Fibroblast of mammary gland (primary cell): ENCODE data around the gene WIPF3.

Experiments used
- DNase-seq: peaks from one replicate; pipeline ENCODE4 v3.0.0-alpha.2; 2010; ENCODE audit warnings: low read depth
- H3K4me3 ChIP-seq: 2 replicates; pipeline ENCODE4 v1.5.1; 2011; ENCODE audit warnings: low read depth, mild to moderate bottlenecking, low read length, moderate library complexity; ENCODE audit not compliant: control insufficient read depth
- CTCF ChIP-seq: conservative IDR thresholded peaks from 2 replicates; pipeline ENCODE4 v1.5.1; 2011; ENCODE audit warnings: low read depth, low read length, inconsistent platforms; ENCODE audit not compliant: control insufficient read depth, insufficient read depth

WIPF3 gene

DNA sequence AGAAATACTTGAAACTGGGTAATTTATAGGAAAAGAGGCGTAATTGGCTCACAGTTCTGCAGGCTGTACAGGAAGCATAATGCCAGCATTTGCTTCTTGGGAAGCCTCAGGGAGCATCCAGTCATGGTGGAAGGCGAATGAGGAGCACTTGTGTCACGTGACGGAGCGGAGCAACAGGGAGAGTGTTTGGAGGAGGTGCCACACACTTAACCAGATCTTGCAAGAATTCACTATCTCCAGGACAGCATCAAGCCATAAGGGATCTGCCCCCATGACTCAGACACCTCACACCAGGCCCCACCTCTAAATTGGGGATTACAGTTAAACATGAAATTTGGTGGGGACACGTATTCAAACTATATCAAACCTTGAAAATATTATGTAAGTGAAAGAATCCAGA is 89.3 kb downstream of the WIPF3 start:
- DNase-seq = no peak
- H3K4me3 ChIP-seq = no peak overlapping the region
- no peak for TF ChIP-seq CTCF

- H3K4me3 ChIP-seq = no peak overlapping the region
- no peak for TF ChIP-seq CTCF
- no peak for DNase-seq
Observed at GRCh38 chr7:29896685-29897411, 90.5 kb downstream of the WIPF3 start.

DNA sequence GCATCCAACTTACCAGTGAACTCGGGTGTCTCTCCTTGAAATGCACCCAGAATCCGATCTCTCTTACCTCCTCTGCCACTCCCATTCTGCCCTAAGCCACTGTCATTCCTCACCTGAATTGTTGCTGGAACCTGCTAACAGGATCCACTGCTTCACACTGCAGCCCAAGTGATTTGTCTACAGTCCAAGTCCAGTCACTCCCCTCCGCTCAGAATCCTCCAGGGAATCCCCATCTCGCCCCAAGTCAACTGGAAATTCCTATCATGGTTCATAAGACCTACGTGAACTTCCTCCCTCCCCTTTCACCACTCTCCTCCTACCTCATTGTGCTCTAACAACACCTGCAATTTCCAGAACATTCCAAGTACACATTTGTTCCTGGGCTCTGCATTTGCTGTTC is 92.0 kb downstream of the WIPF3 start:
- H3K4me3 ChIP-seq = no peak overlapping the region
- no peak for TF ChIP-seq CTCF
- no peak for DNase-seq

DNA sequence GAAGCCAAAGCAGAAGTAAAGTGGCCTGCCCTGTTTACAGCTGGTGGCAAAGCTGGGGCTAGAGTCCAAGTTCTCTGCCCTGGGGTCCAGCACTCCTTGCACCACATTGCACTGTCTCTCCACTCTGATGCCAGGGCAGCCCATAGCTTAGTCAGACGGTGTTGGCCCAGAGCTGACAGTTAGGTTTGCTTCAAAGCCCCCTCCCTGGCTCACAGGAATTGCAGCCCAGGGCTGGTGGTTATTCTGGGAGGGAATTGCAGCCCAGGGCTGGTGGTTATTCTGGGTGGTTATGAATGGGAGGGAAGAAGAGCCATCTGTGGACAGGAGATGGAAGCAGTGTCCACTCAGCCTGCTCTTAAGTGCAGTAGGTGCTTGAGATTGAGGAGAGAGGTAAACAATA is 94.4 kb downstream of the WIPF3 start:
- TF ChIP-seq CTCF = no peak
- DNase-seq = no peak
- no peak overlapping the region for H3K4me3 ChIP-seq

DNA sequence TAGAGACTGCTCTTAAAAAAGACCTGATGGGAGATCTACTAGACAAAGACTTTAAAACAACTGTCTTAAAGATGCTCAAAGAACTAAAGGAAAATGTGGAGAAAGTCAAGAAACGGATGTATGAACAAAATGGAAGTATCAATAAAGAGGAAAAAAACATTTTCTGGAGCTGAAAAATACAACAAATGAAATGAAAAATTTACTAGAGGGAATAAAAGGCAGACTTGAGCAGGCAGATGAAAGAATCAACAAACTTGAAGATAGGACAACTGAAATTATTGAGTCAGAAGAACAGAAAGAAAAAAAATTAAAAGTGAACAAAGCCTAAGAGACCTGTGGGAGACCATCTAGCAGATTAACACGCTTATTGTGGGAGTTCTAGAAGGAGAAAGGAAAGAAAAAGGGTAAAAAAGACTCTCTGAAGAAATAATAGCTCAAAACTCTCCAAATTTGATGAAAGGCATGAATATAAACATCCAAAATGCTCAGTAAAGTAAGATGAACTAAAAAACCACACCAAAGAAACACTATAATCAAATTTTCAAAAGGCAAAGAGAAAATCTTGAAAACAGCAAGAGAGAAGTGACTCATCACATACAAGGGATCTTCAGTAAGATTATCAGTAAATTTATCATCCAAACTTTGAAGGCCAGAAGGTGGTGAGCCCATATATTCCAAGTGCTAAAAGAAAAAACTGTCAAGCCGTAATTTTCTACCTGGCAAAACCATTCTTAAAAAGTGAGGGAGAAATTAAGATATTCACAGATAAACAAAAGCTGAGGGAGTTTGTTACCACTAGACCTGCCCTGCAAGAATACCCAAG is 100.1 kb downstream of the WIPF3 start:
- H3K4me3 ChIP-seq = no peak overlapping the region
- no peak for TF ChIP-seq CTCF
- DNase-seq = no peak

DNA sequence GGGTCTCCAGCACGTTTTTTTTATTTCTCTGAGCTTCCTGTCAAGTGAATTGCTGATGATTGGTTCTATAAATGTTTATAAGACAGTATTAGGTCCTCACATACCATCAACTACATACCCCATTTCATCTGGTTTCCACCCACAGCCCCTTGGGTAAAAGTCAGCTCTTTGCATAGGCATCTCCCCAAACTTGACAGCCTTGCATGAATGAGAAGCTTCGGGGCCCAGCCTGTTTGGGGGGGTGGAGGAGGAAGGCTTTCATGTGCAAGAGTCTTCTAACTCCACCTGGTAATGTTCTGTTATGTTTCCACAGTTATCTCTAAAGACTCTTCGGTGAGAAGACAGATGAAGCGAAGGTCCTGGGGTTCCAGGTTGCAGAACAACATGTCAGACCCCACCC is 107.9 kb downstream of the WIPF3 start:
- TF ChIP-seq CTCF = no peak
- no peak for DNase-seq
- no peak overlapping the region for H3K4me3 ChIP-seq
